ENCODE results near the gene MAEA.
A peak's percentile ranks its signal among the peaks of the same experiment; 100 is the strongest.

Gene MAEA

GRCh38 chr4:1289207-1290164, at the start of gene MAEA:
Gene MAEA (plus strand): TSS chr4:1289891. CDS start chr4:1289914, 23 bp downstream.
- peak; percentile 99 for DNase-seq

DNA sequence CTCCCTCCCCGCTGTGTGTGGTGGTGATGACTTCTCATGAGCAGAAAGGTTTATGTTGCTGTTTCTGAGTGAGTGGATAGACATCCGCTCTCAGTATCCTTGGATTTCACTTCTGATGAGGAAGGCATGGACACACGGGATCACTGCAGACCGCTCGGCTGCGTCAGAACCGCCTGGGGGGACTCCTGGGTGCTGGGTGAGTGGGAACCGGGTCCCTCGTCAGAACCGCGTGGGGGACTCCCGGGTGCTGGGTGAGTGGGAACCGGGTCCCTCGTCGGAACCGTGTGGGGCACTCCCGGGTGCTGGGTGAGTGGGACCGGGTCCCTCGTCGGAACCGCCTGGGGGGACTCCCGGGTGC, 49.8 kb upstream of the MAEA start:
- DNase-seq, result no peak

GRCh38 chr4:1240721-1241465, 48.8 kb upstream of the MAEA start:
- DNase-seq, result no peak

DNA sequence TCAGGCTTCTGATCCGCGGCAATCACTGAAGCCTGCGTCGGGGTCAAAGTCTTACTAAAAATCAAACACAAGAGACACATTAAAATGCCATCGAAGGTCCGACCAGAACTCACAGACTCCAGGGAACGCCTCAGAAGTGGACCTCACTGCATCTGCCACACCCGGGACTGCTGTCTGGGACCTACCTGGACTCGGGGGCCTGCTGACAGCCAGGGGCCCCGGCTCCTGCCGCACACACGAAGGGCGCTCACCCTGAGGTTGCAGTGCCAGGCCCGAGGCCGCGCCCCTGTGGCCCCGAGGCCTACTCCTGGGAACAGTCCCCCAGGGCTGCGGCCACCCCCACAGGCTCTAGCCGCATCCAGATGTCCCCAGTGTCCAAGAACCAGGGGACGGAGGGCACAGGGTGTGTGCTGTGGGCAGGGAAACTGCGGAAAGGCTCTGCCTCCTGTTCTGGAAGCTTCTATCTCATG, 48.2 kb upstream of the MAEA start:
- DNase-seq, result no peak

GRCh38 chr4:1241936-1242505, 47.7 kb upstream of the MAEA start:
- DNase-seq, result no peak

DNA sequence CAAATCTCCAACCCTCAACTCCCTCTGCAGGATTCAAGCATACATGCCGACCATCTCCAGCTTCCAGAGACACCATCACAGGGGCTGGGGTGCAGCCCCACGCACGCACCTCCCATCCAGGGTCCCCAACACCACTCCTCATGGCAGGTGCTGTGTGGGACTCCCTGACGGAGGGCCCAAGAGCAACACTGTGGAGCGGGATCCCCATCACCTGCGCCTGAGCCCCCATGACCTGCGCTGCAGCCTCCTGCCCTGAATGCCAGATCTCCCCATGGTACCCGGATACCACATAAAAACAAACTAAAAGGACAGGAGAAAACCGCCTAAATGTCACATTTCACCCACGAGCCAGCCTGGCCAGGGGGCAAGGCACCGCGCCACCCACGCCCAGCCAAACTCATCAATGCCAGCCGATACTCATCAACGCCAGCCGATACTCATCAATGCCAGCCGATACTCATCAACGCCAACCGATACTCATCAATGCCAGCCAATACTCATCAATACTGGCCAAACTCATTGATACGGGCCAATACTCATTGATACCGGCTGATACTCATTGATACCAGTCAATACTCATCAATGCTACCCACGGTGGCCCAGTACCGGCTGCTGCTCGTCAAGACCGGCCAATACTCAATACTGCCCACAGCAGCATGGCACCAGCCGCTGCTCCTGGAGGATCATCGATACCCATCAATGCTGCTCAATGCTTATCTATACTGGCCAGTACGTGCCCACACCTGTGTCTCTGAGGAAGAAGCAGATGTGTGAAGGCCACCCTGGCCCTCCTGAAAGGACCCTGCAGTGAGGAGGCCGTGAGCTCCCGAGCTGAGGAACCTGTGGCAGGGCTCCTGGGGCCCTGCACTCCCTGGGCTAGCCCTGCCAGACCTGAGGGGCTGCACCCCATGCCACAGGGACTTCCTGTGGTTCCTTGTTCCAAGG, 46.9 kb upstream of the MAEA start:
- no peak for DNase-seq

- DNase-seq, result no peak
Observed at GRCh38 chr4:1243451-1244080, 46.1 kb upstream of the MAEA start.

- DNase-seq, result no peak
Observed at GRCh38 chr4:1244081-1244977, 45.4 kb upstream of the MAEA start.

- DNase-seq, result no peak
Observed at GRCh38 chr4:1244978-1245471, 44.7 kb upstream of the MAEA start.

GRCh38 chr4:1245481-1246051, 44.1 kb upstream of the MAEA start:
- no peak for DNase-seq

DNA sequence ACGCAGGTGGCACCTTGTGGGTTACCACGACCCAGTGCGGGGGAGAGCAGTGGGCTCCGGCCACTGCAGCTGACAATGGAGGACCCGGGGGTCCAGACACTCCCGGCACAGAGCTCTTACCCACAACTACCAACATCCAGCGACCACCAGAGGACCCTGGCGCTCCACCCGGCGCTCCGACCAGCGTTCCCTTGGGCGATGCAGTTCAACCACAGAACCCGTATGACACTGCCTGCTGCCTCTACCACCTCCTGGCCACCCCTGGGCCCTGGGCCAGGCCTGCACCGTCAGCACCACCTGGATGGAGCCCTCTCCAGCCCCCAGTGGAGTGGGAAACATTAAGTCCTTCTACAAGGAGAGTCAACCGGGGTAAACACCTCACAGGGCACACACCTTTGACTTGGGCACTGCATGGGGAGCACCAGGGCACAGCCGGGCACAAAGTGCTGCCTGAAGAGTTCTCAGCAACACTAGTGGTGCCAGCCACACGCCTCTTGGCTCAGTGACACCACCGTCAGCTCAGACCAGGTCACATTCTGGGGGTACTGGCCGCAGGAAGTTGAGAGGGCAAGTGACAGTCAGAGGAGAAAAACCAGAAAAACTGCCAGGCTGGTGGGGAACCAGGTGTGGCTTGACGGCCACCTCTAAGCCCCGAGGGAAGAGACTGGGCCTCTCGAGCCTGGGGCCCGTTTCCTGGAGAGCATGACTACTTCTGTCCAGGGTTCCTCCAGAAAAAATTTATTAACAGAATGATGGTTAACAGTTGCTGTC, 43.4 kb upstream of the MAEA start:
- peak; percentile 32 for DNase-seq

- DNase-seq, result peak; percentile 41
Observed at GRCh38 chr4:1246901-1247863, 42.5 kb upstream of the MAEA start.

- no peak for DNase-seq
Observed at GRCh38 chr4:1247864-1248244, 41.8 kb upstream of the MAEA start.

DNA sequence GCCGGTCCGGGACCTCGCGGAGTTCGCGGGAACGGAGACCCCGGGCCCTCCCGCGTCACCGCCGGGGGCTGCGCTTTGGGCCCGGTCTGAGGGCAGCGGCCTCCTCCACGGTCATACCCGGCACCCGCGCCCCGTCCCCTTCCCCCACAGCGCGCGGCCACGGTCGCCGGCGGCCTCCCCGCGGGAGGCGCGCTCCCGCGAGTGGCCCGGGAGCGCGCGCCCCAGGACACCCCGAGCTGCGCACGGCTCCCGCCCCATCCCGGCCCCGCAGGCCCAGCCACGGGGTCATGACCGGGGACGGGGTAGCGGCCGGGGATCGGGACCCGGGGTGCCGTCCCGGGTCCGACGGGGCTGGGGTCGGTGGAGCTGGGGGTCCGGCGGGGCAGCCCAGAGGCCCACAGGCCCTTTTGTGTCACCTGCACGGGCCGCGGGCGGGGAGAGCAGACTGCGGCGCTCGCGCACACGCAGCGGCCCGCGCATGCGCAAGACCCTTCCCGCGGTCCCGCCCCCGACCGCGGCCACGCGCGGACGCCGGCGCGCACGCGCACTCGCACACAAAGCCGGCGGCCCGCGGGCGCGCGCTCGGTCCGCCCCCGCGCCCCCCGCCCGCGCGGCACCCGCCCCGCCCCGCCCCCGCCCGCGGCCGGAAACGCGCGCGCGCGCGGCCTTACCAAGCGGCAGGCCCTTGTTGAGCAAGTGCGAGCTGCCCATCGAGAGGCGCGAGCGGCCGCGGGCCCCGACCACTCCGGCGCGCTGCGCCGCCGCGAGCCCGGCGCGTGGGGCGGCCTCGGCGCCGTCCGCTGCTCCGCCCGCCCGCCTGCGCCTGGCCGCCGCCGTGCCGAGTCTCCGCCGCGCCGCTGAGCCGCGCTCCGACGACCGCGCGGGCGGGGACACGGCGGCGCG, 41.2 kb upstream of the MAEA start, which contains the start of gene CTBP1:
Gene CTBP1, minus strand, starts transcription at position 886 of the 903 bp plus-strand sequence. CDS start 7,799 bp downstream, outside the sequence.
- DNase-seq, result peak; percentile 88

DNA sequence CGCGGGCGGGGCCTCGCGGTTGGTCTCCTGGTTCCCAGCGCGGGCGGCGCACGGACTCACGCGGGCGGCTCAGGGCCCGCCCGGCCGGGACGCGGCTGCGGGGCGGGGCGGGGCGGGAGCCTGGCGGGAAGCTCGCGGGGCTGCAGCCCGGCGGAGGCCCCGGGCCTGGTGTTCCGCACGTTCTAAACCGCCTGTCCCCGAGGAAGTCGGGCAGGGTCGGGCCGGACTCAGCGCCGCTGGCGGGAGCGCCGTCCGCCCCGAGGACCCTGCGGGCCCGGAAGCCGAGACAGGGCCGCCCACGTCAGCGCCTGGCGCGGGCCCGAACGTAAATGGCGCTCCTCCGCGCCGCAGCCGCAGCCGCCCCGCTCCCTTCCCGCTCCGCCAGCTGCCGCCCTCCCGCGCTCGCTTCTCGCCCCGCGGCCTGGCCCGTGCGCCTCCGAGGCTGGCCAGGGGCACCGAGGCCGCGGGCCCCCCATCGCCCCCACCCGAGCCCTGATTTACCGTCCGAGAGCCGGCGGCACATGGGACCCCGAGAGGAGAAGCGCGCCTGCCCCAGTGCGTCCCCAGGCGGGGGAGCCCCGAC, 40.5 kb upstream of the MAEA start:
- DNase-seq, result peak; percentile 88

- DNase-seq, result peak; percentile 44
Observed at GRCh38 chr4:1249731-1250526, 39.8 kb upstream of the MAEA start.
